Measurements from ENCODE around the gene TNFSF13. TPM values are rescaled to one million over a fixed set of nuclear protein-coding genes. Genes with fewer than 3 reads are reported as not detected.

The TNFSF13 gene
- polyA plus RNA-seq, 2 of the 4 experiments (the other 2 are of a cell fraction) = 0.61 to 1.0 TPM

DNA sequence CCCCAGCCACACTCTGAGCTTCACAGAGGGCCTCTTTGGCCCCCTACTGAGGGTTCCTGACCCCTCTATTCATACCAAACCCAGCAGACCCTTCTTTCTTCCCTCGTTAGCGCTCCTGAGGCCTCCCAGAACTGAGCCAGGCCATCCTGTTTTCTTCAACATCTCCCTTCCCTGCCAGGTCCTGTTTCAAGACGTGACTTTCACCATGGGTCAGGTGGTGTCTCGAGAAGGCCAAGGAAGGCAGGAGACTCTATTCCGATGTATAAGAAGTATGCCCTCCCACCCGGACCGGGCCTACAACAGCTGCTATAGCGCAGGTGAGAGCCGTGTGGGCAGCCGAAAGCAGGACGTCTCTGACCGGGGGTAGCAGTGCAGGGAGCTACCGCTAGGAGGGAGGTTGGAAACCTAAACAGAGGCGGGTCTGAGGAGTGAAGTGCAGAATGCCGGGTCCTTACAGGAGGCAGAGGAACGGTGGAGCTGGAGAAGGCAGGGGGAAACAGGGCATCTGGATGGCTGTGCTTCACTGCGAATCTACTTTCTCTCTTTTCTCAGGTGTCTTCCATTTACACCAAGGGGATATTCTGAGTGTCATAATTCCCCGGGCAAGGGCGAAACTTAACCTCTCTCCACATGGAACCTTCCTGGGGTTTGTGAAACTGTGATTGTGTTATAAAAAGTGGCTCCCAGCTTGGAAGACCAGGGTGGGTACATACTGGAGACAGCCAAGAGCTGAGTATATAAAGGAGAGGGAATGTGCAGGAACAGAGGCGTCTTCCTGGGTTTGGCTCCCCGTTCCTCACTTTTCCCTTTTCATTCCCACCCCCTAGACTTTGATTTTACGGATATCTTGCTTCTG, 1.9 kb downstream of the TNFSF13 start:
- CTCF ChIA-PET = interaction anchor here (0.6 to 11.3 kb wide), 87 partner anchors 10 to 613 kb away, joined by 3 to 232 read pairs (median 7); partner anchors contain the start of genes ACADVL, CD68, CHRNB1 and DLG4
- peak overlapping the region; percentile 8; the same call in 1 of the 3 replicates for H3K4me3 ChIP-seq
- H3K27ac ChIP-seq = peak overlapping the region; percentile 39 to 97; a peak in 5 of 6 replicates
- FAIRE-seq (peak; percentile 84), ATAC-seq (peak; percentile 76 to 85), DNase-seq (ENCODE audit: low read depth in 1 of 2, low spot score in 1 of 2) (peak; percentile 78 to 85)
- no peak for TF ChIP-seq ZNF302 (CRISPR knock-in tag; IDR thresholded peaks at IDR 0.05)
- TF ChIP-seq TP53 (CRISPR knock-in tag; IDR thresholded peaks at IDR 0.05) = 0 out of 2 replicates have a peak, but pooled peaks have one; percentile 10
- no peak for TF ChIP-seq MYC (IDR thresholded peaks at IDR 0.05; ENCODE audit: borderline replicate concordance, low read length)
- 0 out of 5 replicates have a peak, but pooled peaks of 1 of the 2 experiments have one; percentile 7 for TF ChIP-seq RAD21 (conservative IDR thresholded peaks at IDR 0.05 in 1 of 2, IDR thresholded peaks at IDR 0.05 in 1 of 2)
- no peak for TF ChIP-seq ZFP36 (IDR thresholded peaks at IDR 0.05; ENCODE audit: borderline replicate concordance, partially characterized antibody)
- POLR2A ChIA-PET = interaction anchor here (0.6 to 2.8 kb wide), 13 partner anchors 9 to 231 kb away, joined by 3 to 33 read pairs (median 3); partner anchors contain the start of genes CD68, NEURL4, PLSCR3 and POLR2A
- WGBS (ENCODE audit: missing lambda C conversion rate) = 33% methylated on average over 22 of the region's 22 CpGs
- H3K9me3 ChIP-seq = no peaks in the 10 kb centered on the region
- peak overlapping the region; percentile 88 for H3K4me2 ChIP-seq
- peaks cover 45% of the 10 kb centered on the region for H3K4me1 ChIP-seq

DNA sequence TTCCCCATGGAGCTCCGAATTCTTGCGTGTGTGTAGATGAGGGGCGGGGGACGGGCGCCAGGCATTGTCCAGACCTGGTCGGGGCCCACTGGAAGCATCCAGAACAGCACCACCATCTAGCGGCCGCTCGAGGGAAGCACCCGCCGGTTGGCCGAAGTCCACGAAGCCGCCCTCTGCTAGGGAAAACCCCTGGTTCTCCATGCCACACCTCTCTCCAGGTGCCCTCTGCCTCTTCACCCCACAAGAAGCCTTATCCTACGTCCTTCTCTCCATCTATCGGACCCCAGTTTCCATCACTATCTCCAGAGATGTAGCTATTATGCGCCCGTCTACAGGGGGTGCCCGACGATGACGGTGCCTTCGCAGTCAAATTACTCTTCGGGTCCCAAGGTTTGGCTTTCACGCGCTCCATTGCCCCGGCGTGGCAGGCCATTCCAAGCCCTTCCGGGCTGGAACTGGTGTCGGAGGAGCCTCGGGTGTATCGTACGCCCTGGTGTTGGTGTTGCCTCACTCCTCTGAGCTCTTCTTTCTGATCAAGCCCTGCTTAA, 2.6 kb downstream of the TNFSF13 start:
- ATAC-seq (peak; percentile 81 to 86), DNase-seq (ENCODE audit: low read depth in 1 of 2, low spot score in 1 of 2) (peak; percentile 91 to 98), FAIRE-seq (peak; percentile 94)
- Histone ChIP-seq H3K27ac (peak overlapping the region; percentile 90 to 97), H3K4me3 (peak overlapping the region; percentile 77), H3K9me3 (no peaks in the 10 kb centered on the region), H3K4me1 (peaks cover 45% of the 10 kb centered on the region), H3K4me2 (peak overlapping the region; percentile 88)
- 3% methylated on average over 32 of the region's 32 CpGs for WGBS (ENCODE audit: missing lambda C conversion rate)
- ChIA-PET CTCF (interaction anchor here (0.6 to 11.3 kb wide), 88 partner anchors 9 to 612 kb away, joined by 3 to 232 read pairs (median 7); partner anchors contain the start of genes ACADVL, CD68, CHRNB1 and DLG4), POLR2A (interaction anchor here (0.6 to 2.8 kb wide), 12 partner anchors 9 to 232 kb away, joined by 3 to 33 read pairs (median 3); partner anchors contain the start of genes CD68, NEURL4, PLSCR3 and POLR2A)
- TF ChIP-seq RNF2 (IDR thresholded peaks at IDR 0.05; ENCODE audit: borderline replicate concordance, low read depth) (peak; percentile 37; the same call in 1 of the 2 replicates), POLR2A (IDR thresholded peaks at IDR 0.05; ENCODE audit: low read length) (0 out of 2 replicates have a peak, but pooled peaks have one; percentile 11), SMC3 (IDR thresholded peaks at IDR 0.05) (peak; percentile 83), RFX5 (IDR thresholded peaks at IDR 0.05) (no peak), KDM5A (IDR thresholded peaks at IDR 0.05) (peak; percentile 72), KDM1A (IDR thresholded peaks at IDR 0.05; ENCODE audit: low read depth) (no peak), RAD21 (conservative IDR thresholded peaks at IDR 0.05 in 1 of 2, IDR thresholded peaks at IDR 0.05 in 1 of 2) (peak; percentile 89 to 93), HOXA7 (CRISPR knock-in tag; IDR thresholded peaks at IDR 0.05) (0 out of 2 replicates have a peak, but pooled peaks have one; percentile 18), TP53 (CRISPR knock-in tag; IDR thresholded peaks at IDR 0.05) (no peak), MYC (IDR thresholded peaks at IDR 0.05; ENCODE audit: borderline replicate concordance, low read length) (peak; percentile 68; the same call in 1 of the 2 replicates), CHD4 (IDR thresholded peaks at IDR 0.05; ENCODE audit: borderline replicate concordance) (no peak), HDAC2 (IDR thresholded peaks at IDR 0.05) (0 out of 2 replicates have a peak, but pooled peaks have one; percentile 63)
- TF ChIP-seq, protein P1, sequence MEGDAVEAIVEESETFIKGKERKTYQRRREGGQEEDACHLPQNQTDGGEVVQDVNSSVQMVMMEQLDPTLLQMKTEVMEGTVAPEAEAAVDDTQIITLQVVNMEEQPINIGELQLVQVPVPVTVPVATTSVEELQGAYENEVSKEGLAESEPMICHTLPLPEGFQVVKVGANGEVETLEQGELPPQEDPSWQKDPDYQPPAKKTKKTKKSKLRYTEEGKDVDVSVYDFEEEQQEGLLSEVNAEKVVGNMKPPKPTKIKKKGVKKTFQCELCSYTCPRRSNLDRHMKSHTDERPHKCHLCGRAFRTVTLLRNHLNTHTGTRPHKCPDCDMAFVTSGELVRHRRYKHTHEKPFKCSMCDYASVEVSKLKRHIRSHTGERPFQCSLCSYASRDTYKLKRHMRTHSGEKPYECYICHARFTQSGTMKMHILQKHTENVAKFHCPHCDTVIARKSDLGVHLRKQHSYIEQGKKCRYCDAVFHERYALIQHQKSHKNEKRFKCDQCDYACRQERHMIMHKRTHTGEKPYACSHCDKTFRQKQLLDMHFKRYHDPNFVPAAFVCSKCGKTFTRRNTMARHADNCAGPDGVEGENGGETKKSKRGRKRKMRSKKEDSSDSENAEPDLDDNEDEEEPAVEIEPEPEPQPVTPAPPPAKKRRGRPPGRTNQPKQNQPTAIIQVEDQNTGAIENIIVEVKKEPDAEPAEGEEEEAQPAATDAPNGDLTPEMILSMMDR (IDR thresholded peaks at IDR 0.05) = peak; percentile 83
- TF ChIP-seq, protein P2, sequence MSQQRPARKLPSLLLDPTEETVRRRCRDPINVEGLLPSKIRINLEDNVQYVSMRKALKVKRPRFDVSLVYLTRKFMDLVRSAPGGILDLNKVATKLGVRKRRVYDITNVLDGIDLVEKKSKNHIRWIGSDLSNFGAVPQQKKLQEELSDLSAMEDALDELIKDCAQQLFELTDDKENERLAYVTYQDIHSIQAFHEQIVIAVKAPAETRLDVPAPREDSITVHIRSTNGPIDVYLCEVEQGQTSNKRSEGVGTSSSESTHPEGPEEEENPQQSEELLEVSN (IDR thresholded peaks at IDR 0.05; ENCODE audit: borderline replicate concordance, low read depth) = peak; percentile 62; the same call in 1 of the 2 replicates
- TF ChIP-seq, protein P3, sequence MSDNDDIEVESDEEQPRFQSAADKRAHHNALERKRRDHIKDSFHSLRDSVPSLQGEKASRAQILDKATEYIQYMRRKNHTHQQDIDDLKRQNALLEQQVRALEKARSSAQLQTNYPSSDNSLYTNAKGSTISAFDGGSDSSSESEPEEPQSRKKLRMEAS (IDR thresholded peaks at IDR 0.05) = peak; percentile 53
